Fibroblast of lung (primary cell): ENCODE measurements around the gene UPF1. TPM values are rescaled to one million over a fixed set of nuclear protein-coding genes. Genes with fewer than 3 reads are reported as not detected.

Experiments used
- DNase-seq, 2 donors: peaks; one replicate each; pipeline versions ENCODE4 v3.0.0 to v3.0.0-alpha.2; 2010; ENCODE audit warnings: low read depth in 2 of 2
- H2AFZ ChIP-seq: 2 replicates; pipeline ENCODE4 v1.5.1; 2012; ENCODE audit warnings: low read length, control low read depth, inconsistent platforms
- H3K27ac ChIP-seq: 2 replicates; pipeline ENCODE4 v1.5.1; 2011; ENCODE audit warnings: low read length, control low read depth; ENCODE audit not compliant: insufficient read depth
- H3K27me3 ChIP-seq: 2 replicates; pipeline ENCODE4 v1.5.1; 2011; ENCODE audit warnings: mild to moderate bottlenecking, low read length; ENCODE audit not compliant: control insufficient read depth, insufficient read depth
- H3K36me3 ChIP-seq: 2 replicates; pipeline ENCODE4 v1.5.1; 2011; ENCODE audit warnings: low read length; ENCODE audit not compliant: control insufficient read depth, insufficient read depth
- H3K4me1 ChIP-seq: 2 replicates; pipeline ENCODE4 v1.5.1; 2011; ENCODE audit warnings: low read length; ENCODE audit not compliant: control insufficient read depth, insufficient read depth; ENCODE audit errors: extremely low read depth
- H3K4me2 ChIP-seq: 2 replicates; pipeline ENCODE4 v1.5.1; 2011; ENCODE audit warnings: low read length, control low read depth; ENCODE audit not compliant: insufficient read depth; ENCODE audit errors: extremely low read depth
- H3K4me3 ChIP-seq, 4 experiments: fragments of 200-600 bp in 1 of 4; sonication (generic) in 1 of 4; replicated peaks in 1 of 4; 2 replicates each; pipeline ENCODE4 v1.5.1; 2011 to 2016; ENCODE audit warnings: low read length in 4 of 4, low read depth in 3 of 4, mild to moderate bottlenecking in 3 of 4, control low read depth in 2 of 4, inconsistent platforms in 1 of 4, mixed read lengths in 1 of 4; ENCODE audit not compliant: insufficient read depth in 1 of 4; ENCODE audit errors: control extremely low read depth in 1 of 4
- H3K79me2 ChIP-seq: 2 replicates; pipeline ENCODE4 v1.5.1; 2012; ENCODE audit warnings: mild to moderate bottlenecking, low read length, inconsistent platforms; ENCODE audit not compliant: control insufficient read depth, insufficient read depth
- H3K9ac ChIP-seq: 2 replicates; pipeline ENCODE4 v1.5.1; 2011; ENCODE audit warnings: mild to moderate bottlenecking, low read length, control low read depth; ENCODE audit not compliant: insufficient read depth
- H3K9me3 ChIP-seq: 2 replicates; pipeline ENCODE4 v1.5.1; 2012; ENCODE audit warnings: low read depth, low read length; ENCODE audit not compliant: control insufficient read depth, insufficient read depth
- H4K20me1 ChIP-seq: 2 replicates; pipeline ENCODE4 v1.5.1; 2011; ENCODE audit warnings: low read length; ENCODE audit not compliant: control insufficient read depth, insufficient read depth; ENCODE audit errors: extremely low read depth
- EZH2 ChIP-seq: IDR thresholded peaks from 2 replicates; pipeline ENCODE4 v1.5.1; 2012; ENCODE audit warnings: low read length, control low read depth, mild to moderate bottlenecking; ENCODE audit errors: missing control alignments
- polyA plus RNA-seq, 2 donors: library from polyadenylated mRNA; depleted of rRNA in 1 of 2; stranded (reverse) in 1 of 2; unstranded in 1 of 2; fragments of >200 nt; gene quantifications; 2 replicates each; pipeline ENCODE4 v1.2.1, GENCODE V29; 2011 to 2012; ENCODE audit warnings: missing spikeins in 1 of 2
- total RNA-seq: library from RNA; depleted of rRNA; stranded (reverse); fragments of >200 nt; gene quantifications from 2 replicates; pipeline ENCODE4 v1.2.1, GENCODE V29; 2014
- TF ChIP-seq, protein P1 (sequence below), 2 donors: IDR thresholded peaks in 1 of 2; conservative IDR thresholded peaks in 1 of 2; 1 replicate in 1 of 2; 2 replicates in 1 of 2; pipeline ENCODE4 v1.5.1; 2011 to 2012; ENCODE audit warnings: low read length in 2 of 2, control low read depth in 1 of 2, inconsistent platforms in 1 of 2, low read depth in 1 of 2, mild to moderate bottlenecking in 1 of 2

Gene UPF1
- total and polyA plus RNA-seq, 2 donors (not counting 1 experiment from before 2014, with no cell fraction given): 20.5 to 57.1 TPM

- DNase-seq: no peak
- H3K4me3 ChIP-seq: no peak overlapping the region
- peaks cover 16% of the 10 kb centered on the region for H3K79me2 ChIP-seq
- H3K36me3 ChIP-seq: peaks cover 37% of the 10 kb centered on the region
- no peak overlapping the region for H3K9ac ChIP-seq
- H3K4me2 ChIP-seq: no peak overlapping the region
- no peaks in the 10 kb centered on the region for H3K4me1 ChIP-seq
- TF ChIP-seq, protein P1, sequence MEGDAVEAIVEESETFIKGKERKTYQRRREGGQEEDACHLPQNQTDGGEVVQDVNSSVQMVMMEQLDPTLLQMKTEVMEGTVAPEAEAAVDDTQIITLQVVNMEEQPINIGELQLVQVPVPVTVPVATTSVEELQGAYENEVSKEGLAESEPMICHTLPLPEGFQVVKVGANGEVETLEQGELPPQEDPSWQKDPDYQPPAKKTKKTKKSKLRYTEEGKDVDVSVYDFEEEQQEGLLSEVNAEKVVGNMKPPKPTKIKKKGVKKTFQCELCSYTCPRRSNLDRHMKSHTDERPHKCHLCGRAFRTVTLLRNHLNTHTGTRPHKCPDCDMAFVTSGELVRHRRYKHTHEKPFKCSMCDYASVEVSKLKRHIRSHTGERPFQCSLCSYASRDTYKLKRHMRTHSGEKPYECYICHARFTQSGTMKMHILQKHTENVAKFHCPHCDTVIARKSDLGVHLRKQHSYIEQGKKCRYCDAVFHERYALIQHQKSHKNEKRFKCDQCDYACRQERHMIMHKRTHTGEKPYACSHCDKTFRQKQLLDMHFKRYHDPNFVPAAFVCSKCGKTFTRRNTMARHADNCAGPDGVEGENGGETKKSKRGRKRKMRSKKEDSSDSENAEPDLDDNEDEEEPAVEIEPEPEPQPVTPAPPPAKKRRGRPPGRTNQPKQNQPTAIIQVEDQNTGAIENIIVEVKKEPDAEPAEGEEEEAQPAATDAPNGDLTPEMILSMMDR (conservative IDR thresholded peaks at IDR 0.05 in 1 of 2, IDR thresholded peaks at IDR 0.05 in 1 of 2; ENCODE audit: low read depth in 1 of 2, low read length in 2 of 2): no peak
- TF ChIP-seq EZH2: no peak
- H2AFZ ChIP-seq: no peak overlapping the region
- no peaks in the 10 kb centered on the region for H3K9me3 ChIP-seq
- H4K20me1 ChIP-seq: no peaks in the 10 kb centered on the region
- no peak overlapping the region for H3K27ac ChIP-seq
- H3K27me3 ChIP-seq: no peaks in the 10 kb centered on the region
Measured at GRCh38 chr19:18910010-18910409, 78.3 kb downstream of the UPF1 start.

GRCh38 chr19:18910801-18911436 lies 79.2 kb downstream of the UPF1 start:
- no peaks in the 10 kb centered on the region for H4K20me1 ChIP-seq
- peaks cover 24% of the 10 kb centered on the region for H3K79me2 ChIP-seq
- H3K36me3 ChIP-seq: peaks cover 33% of the 10 kb centered on the region

GRCh38 chr19:18912933-18913332 lies 81.2 kb downstream of the UPF1 start:
- peaks cover 19% of the 10 kb centered on the region for H3K36me3 ChIP-seq
- no peak overlapping the region for H2AFZ ChIP-seq
- H3K27me3 ChIP-seq: no peaks in the 10 kb centered on the region
- H4K20me1 ChIP-seq: no peaks in the 10 kb centered on the region
- peaks cover 31% of the 10 kb centered on the region for H3K79me2 ChIP-seq
- no peak overlapping the region for H3K27ac ChIP-seq
- H3K9ac ChIP-seq: no peak overlapping the region
- no peak overlapping the region for H3K4me3 ChIP-seq
- H3K4me1 ChIP-seq: no peaks in the 10 kb centered on the region
- H3K9me3 ChIP-seq: no peaks in the 10 kb centered on the region
- no peak overlapping the region for H3K4me2 ChIP-seq
- TF ChIP-seq, protein P1 (conservative IDR thresholded peaks at IDR 0.05 in 1 of 2, IDR thresholded peaks at IDR 0.05 in 1 of 2; ENCODE audit: low read depth in 1 of 2, low read length in 2 of 2): no peak
- TF ChIP-seq EZH2: no peak
- no peak for DNase-seq

More at GRCh38 chr19:18910801-18911436, 79.2 kb downstream of the UPF1 start:
- Histone ChIP-seq H3K9ac (no peak overlapping the region), H2AFZ (no peak overlapping the region), H3K9me3 (no peaks in the 10 kb centered on the region), H3K4me3 (no peak overlapping the region), H3K4me1 (no peaks in the 10 kb centered on the region), H3K27ac (no peak overlapping the region), H3K27me3 (no peaks in the 10 kb centered on the region), H3K4me2 (no peak overlapping the region)
- TF ChIP-seq EZH2: no peak
- TF ChIP-seq, protein P1 (conservative IDR thresholded peaks at IDR 0.05 in 1 of 2, IDR thresholded peaks at IDR 0.05 in 1 of 2; ENCODE audit: low read depth in 1 of 2, low read length in 2 of 2): no peak
- DNase-seq: no peak
